Neural crest cell (in vitro differentiated cells): Measurements from ENCODE around the gene KLHL6. TPM values are rescaled to one million over a fixed set of nuclear protein-coding genes. Genes with fewer than 3 reads are reported as not detected.
"Not testable (repeated sequence)": the region's sequence is repeated elsewhere in the genome, so short reads cannot be mapped to it uniquely, and the experiment has no call there.

ENCODE experiments used
- DNase-seq: peaks from one replicate; pipeline ENCODE4 v3.0.0; 2021; ENCODE audit warnings: low read depth, mixed read lengths, low spot score
- H3K27ac Mint-ChIP-seq: one replicate; pipeline ENCODE4 v1.8.0; 2021; ENCODE audit warnings: mild to moderate bottlenecking, mixed read lengths; ENCODE audit not compliant: unreplicated experiment
- H3K27me3 Mint-ChIP-seq: 2 replicates; pipeline ENCODE4 v1.8.0; 2021; ENCODE audit warnings: low read depth, mild to moderate bottlenecking, mixed read lengths
- H3K36me3 Mint-ChIP-seq: 2 replicates; pipeline ENCODE4 v1.8.0; 2021; ENCODE audit warnings: low read depth, mild to moderate bottlenecking, mixed read lengths
- H3K4me1 Mint-ChIP-seq: 2 replicates; pipeline ENCODE4 v1.8.0; 2021; ENCODE audit warnings: mixed read lengths
- H3K4me3 Mint-ChIP-seq: one replicate; pipeline ENCODE4 v1.8.0; 2021; ENCODE audit warnings: mild to moderate bottlenecking, mixed read lengths
- H3K9me3 Mint-ChIP-seq: 2 replicates; pipeline ENCODE4 v1.8.0; 2021; ENCODE audit warnings: mixed read lengths
- CTCF ChIP-seq: fragments of 200-600 bp; sonication (generic); conservative IDR thresholded peaks from 2 replicates; pipeline ENCODE4 v1.5.0; 2021; ENCODE audit warnings: antibody characterized with exemption, mild to moderate bottlenecking
- total RNA-seq: library from RNA; stranded (reverse); gene quantifications from 2 replicates; pipeline ENCODE4 v1.2.1, GENCODE V29; 2021

The KLHL6 gene
- total RNA-seq, 1 donor from 2014 or later = 0.12 TPM

GRCh38 chr3:183473969-183474368 is 81.5 kb downstream of the KLHL6 start:
- no peaks in the 10 kb centered on the region for H3K9me3 Mint-ChIP-seq
- no peak overlapping the region for H3K27ac Mint-ChIP-seq

GRCh38 chr3:183472155-183472554 is 83.4 kb downstream of the KLHL6 start:
- no peak overlapping the region for H3K4me3 Mint-ChIP-seq
- no peak overlapping the region for H3K27ac Mint-ChIP-seq
- peaks cover 4% of the 10 kb centered on the region for H3K4me1 Mint-ChIP-seq
- H3K9me3 Mint-ChIP-seq = no peaks in the 10 kb centered on the region
- H3K36me3 Mint-ChIP-seq = no peaks in the 10 kb centered on the region
- no peak for TF ChIP-seq CTCF
- no peak for DNase-seq
- H3K27me3 Mint-ChIP-seq = peaks cover 6% of the 10 kb centered on the region

More at GRCh38 chr3:183473969-183474368, 81.5 kb downstream of the KLHL6 start:
- H3K36me3 Mint-ChIP-seq = no peaks in the 10 kb centered on the region
- peaks cover 4% of the 10 kb centered on the region for H3K4me1 Mint-ChIP-seq
- DNase-seq = no peak
- H3K27me3 Mint-ChIP-seq = peaks cover 2% of the 10 kb centered on the region
- no peak for TF ChIP-seq CTCF
- H3K4me3 Mint-ChIP-seq = no peak overlapping the region

GRCh38 chr3:183468424-183468823 is 87.1 kb downstream of the KLHL6 start:
- Mint-ChIP-seq H3K27me3 (peaks cover 11% of the 10 kb centered on the region), H3K4me3 (no peak overlapping the region), H3K4me1 (peaks cover 4% of the 10 kb centered on the region), H3K27ac (no peak overlapping the region), H3K9me3 (no peaks in the 10 kb centered on the region), H3K36me3 (no peaks in the 10 kb centered on the region)
- no peak for TF ChIP-seq CTCF
- DNase-seq = no peak

GRCh38 chr3:183466575-183466974 is 88.9 kb downstream of the KLHL6 start:
- Mint-ChIP-seq H3K4me1 (peaks cover 4% of the 10 kb centered on the region), H3K4me3 (no peak overlapping the region), H3K27ac (no peak overlapping the region), H3K36me3 (no peaks in the 10 kb centered on the region), H3K9me3 (no peaks in the 10 kb centered on the region), H3K27me3 (peaks cover 11% of the 10 kb centered on the region)
- DNase-seq = no peak
- TF ChIP-seq CTCF = no peak

GRCh38 chr3:183465710-183466109 is 89.8 kb downstream of the KLHL6 start:
- not testable (repeated sequence) for H3K36me3 Mint-ChIP-seq, H3K9me3 Mint-ChIP-seq, H3K27ac Mint-ChIP-seq, DNase-seq, H3K4me3 Mint-ChIP-seq, H3K4me1 Mint-ChIP-seq
- peaks cover 11% of the 10 kb centered on the region for H3K27me3 Mint-ChIP-seq

GRCh38 chr3:183464480-183464879 is 91.0 kb downstream of the KLHL6 start:
- H3K36me3 Mint-ChIP-seq = peaks cover 4% of the 10 kb centered on the region
- TF ChIP-seq CTCF = no peak
- no peak overlapping the region for H3K4me3 Mint-ChIP-seq
- DNase-seq = no peak
- no peaks in the 10 kb centered on the region for H3K9me3 Mint-ChIP-seq
- no peak overlapping the region for H3K27ac Mint-ChIP-seq
- peaks cover 17% of the 10 kb centered on the region for H3K4me1 Mint-ChIP-seq
- H3K27me3 Mint-ChIP-seq = peaks cover 11% of the 10 kb centered on the region
